GM19324 (cell line): Measurements from ENCODE around the gene MORN1.
A peak's percentile ranks its signal among the peaks of the same experiment; 100 is the strongest.

ENCODE experiments used
- ATAC-seq: cut with Tn5 transposase; IDR thresholded peaks from one replicate; pipeline ENCODE4 v1.9.1; 2021; ENCODE audit warnings: mild to moderate bottlenecking, moderate library complexity; ENCODE audit not compliant: unreplicated experiment, low FRiP score

Gene MORN1

GRCh38 chr1:2406451-2407041 lies 15.2 kb upstream of the MORN1 start:
- no peak for ATAC-seq

DNA sequence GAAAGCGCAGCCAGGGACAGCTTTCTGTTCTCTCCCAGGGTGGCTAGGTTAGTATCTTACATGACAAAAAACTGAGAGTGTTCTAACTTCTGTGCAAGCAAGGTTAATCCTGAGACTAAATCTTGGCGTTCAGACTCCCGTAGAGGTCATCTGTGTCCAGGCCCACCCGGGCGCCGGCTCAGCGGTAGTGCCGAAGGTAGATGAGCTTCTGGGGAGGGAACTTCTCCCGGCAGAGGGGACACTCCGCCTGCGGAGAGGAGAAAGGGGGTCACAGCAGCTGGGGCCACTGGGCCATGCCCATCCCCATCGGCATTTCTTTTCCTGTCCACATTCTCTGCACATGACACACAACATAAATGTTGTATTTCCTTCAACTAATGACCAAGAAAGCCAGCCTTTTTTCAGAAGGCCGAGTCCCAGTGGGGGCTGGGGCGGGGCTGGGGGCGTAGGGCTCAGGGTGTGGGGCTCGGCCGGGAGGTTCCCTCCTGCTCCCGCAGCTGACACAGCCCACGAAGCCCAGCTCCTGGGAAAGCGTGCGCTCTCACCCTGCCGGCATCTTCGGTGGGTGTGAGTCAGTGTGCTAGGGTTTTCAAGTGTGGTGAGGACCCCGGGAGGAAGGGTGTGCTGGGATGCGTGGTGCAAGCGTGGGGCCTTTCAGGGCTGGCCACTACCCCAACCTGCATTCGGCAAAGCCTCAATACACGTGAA lies 14.4 kb upstream of the MORN1 start:
- no peak for ATAC-seq

DNA sequence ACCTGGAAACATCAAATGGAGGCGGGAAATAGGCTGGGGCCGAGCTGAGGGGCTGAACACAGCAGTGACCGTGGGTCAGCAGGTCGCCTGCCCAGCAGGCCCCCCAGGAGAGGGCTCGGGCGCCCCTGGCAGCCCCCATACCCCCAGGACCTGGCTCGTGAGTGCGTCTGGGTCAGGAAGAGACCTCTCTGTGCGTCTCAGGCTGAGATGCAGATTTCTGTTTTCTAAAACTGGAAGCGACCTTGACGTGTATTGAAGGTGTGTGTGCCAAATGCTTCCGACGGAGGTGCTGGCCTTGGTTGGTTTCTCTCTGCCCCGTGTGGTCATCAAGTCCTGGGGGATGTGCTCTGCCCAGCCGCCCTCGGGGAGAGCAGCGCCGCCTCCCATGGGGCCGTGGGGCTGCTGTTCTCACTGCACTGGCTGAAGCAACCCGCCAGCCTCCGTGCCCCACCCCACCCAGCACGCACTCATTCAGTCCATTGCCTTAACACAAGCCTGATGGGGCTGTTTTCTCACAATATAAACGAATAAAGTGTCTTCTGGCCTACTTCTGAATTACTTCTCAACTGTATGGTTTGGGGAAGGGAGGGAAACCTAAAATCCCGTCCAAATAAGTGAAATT lies 13.6 kb upstream of the MORN1 start:
- no peak for ATAC-seq

GRCh38 chr1:2404142-2404889 lies 13.0 kb upstream of the MORN1 start:
- ATAC-seq: no peak

DNA sequence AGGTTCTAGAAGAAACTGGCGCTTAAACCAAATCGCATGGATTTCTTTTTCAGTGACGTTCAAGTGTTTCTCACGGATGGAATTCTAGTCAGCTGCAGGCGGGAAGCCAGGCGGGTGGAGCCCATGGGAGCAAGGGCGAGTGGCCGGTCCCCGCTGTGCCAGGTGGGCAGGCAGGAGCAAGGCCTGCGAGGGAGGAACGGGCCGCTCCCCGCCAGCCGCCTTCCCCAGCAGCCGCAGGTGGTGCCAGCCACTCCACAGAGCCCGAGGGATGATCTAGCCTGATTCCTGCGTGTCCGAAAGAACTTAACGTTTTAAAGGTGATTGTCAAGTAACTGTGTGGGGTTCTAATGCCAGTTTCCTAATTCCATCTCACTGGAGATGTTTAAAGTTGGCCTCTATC lies 11.9 kb upstream of the MORN1 start:
- ATAC-seq: no peak

DNA sequence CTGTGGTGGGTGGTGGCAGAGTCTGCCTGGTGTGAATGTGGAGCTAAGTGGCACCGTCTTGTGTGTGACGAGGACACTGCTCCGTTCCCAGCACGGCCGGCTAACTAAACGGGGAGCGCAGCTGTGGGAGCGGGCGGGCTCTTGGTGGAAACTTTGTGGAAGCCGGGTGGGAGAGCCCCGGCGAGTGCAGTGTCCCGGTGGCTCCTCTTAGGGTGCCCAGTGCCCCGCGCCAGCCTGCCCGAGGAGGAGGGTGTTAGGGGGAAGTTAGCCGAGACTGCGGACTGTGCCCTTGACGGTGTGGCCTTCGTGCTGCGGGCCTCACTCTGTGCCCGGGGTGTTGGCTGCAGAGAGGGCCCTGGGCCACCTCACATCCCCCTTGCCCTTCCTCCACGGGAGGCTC lies 11.1 kb upstream of the MORN1 start:
- ATAC-seq: no peak

DNA sequence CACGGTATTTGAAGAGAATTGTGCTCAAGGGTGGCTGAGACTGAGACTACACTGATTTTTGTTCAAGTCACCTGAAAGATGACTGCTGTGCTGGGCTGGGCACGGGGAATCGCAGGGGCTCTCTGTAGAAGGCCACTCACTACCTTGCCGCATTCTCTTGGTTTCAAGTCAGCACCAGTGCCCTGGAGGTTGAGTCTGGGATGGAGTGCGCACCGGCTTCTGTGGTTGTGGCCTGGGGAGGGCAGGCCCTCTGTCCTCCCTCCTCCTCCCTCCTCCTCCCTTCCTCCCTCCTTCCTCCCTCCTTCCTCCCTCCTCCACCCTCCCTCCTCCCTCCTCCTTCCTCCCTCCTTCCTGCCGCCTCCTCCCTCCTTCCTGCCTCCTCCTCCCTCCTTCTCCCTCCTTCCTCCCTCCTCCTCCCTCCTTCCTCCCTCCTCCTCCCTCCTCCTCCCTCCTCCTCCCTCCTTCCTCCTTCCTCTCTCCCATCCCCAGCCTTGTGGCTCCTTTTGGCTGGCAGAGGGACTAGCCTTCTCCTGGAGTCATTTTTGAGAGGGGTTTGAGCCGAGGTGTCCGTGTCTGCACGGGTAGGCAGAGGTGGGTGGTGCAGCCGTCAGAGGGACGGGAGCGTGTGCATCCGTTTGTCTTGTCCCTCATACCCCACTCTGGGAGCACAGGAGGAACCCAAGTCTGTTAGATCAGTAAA lies 9.7 kb upstream of the MORN1 start:
- no peak for ATAC-seq

DNA sequence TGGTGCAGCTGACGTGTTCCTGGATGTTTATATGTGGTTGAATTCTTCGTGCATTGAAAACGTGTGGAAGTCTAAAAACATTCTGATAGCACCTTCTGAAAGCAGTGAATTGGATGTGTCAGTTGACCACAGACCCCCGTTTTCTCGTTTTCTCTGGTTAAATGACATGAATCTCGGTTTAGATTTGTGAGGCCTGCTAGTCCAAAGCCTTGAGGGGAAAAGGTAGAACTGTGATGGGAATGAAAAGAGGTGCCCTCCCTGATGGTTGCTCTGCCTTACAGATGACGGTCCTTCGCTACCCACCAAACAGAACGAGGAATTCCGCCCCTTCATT lies 9.2 kb upstream of the MORN1 start:
- ATAC-seq: no peak

DNA sequence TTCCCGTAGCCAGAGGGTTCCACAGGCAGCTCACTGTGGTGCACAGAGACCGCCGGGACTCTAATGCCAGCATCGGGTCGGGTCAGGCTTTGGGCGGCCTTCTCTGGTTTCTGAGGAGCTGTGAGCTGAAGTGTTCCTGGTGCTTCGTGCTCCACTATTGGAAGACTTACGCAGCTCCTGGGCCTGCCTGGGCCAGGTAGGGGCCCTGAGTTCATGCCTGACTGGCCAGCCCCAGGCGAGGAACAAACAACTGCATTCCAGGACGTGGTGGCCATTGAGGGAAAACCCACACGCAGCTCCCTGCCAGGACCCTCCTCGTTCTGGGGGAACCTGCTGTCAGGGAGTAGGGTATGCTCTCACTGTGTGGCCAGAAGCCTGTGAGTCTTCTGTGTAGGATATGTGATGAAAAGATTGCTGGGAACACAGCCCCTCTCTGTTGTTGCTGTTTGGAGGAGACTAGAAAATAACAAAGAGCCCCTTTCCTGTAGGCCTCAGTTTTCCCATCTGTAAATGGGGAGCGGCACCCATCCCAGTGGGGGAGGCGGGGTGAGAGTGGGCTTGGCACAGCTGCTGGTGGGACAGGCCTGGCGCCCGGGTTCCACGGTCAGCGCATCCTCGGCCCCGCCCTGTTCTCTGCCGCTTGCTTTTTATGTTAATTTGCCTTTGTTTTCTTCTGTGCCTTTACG lies 8.7 kb upstream of the MORN1 start:
- ATAC-seq: no peak

DNA sequence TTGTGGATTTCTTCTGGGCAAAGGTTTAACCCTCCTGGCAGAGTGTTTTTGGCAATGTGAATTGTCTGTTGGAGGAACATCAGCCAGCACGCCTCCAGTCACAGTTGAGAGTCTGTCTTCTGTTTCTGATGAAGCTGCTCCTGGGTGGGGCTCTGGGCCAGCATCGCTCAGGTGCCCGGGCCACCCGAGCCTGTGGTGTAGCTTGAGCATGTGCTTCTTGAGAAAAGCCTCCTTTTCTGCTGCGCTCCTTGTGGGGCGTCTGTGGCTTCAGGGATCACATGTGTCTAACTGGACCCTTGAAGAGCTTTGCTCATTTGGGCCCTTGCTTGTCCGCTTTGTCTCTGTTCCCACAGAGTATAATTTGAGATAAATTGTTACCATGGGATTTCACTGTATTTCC lies 7.5 kb upstream of the MORN1 start:
- ATAC-seq: no peak

DNA sequence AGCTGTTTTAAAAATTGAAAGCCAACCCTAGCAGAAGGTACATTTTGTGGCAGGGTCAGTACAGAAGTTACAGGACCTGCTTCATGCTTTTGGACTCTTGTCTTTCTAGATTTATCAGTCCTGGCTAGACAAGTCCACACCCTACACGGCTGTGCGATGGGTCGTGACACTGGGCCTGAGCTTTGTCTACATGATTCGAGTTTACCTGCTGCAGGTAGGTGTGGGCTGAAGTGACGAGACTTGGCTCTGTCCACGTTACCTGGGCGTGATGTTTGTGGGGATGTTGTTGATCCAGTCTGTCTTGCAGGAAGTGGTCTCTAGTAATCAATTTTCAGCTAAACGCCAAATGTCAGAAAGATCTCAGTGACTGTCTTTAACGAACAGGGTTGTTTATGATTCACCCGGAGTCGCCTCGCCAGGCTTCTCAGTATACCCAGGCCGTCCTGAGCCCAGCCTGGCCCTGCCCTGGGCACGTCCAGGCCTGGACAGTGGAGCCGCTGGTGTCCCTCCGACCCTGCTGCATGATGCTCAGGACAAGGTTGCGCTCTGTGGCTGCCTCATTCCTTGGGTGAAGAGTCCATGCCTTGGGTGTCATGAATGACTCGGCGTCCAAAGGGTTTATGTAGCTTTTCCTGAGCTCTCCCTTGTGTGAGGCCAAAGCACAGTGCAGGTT lies 5.8 kb upstream of the MORN1 start:
- no peak for ATAC-seq

GRCh38 chr1:2396476-2396875 lies 5.1 kb upstream of the MORN1 start:
- ATAC-seq: no peak

GRCh38 chr1:2396059-2396458 lies 4.7 kb upstream of the MORN1 start:
- no peak for ATAC-seq

- no peak for ATAC-seq
Observed at GRCh38 chr1:2395245-2395644, 3.9 kb upstream of the MORN1 start.

DNA sequence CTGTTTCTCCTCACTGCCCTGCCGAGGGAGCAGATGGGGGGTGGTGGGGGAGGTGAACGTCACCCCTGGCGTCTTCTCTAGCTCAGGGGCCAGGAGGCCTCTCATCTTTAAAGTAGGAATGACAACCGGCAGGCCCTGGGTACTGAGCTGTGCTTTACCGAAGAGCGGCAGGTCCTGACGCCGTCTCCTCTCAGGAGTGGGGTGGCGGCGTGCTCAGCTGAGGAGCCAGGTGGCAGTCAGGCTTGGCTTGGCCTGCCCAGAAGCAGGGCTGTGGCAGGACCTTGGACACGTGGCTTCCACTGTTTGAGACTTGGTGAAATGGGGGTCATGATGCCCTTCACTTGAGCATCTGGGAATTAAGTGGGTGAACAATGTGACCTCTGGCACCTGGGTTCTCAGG lies 3.4 kb upstream of the MORN1 start:
- ATAC-seq: no peak

DNA sequence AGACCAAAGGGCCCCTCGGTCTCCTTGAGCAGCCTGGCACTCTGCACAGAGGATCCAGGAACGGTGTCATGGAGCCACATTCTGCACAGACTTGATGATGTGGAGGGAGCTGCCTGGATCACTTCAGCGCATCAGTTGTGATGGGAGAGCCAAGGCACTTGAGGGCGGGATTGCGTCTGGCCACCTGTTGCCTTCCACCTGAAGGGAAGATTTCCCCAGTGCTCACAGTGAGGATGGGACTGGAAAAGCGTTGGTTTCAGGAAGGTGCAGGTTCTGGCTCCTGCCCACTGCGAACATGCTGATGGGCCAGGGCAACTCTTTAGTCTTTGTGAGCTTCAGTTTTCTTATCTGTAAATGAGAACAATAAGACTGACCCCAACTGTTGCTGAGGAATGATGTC lies 2.9 kb upstream of the MORN1 start:
- no peak for ATAC-seq

- ATAC-seq: no peak
Observed at GRCh38 chr1:2393471-2393877, 2.1 kb upstream of the MORN1 start.

- ATAC-seq: no peak
Observed at GRCh38 chr1:2392686-2393085, 1.3 kb upstream of the MORN1 start.

DNA sequence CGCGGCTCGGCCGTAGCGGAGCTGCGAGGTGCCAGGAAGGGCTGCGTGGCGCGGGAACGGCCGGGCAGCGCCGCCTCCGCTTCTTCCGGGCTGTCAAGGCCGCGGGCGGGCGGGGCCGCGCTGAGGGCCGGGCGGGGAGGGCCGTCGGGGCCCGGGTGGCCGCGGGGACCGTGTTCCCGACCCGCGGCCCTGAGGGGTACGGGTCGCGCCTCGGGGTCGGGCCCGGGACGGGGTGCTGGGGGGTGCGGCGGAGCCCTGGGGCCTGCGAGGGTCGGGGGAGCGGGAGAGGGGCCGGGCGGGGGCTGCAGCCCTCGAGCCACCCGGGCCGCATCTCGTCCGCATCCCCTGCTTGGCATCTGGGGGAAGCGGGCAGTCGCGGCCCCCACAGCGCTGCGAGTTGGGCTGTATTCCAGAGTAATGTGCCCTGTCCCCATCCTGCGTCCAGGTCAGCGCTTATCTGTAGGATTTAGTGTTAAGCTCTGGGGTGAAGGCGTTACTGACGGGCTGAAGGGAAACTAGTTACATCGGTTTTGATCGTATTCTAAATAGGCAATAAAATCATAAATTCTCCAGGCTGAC lies 666 bp upstream of the MORN1 start:
- peak; percentile 15 for ATAC-seq

GRCh38 chr1:2389644-2390043 lies 1.7 kb downstream of the MORN1 start:
- ATAC-seq: no peak
